Suprapubic skin (tissue), 4 donors: Measurements from ENCODE around the gene LCN12. TPM values are rescaled to one million over a fixed set of nuclear protein-coding genes. Genes with fewer than 3 reads are reported as not detected.

Experiments used
- DNase-seq, 2 donors: peaks; one replicate each; pipeline ENCODE4 v3.0.0-alpha.2; 2019; ENCODE audit warnings: low spot score in 2 of 2
- H3K27ac ChIP-seq: fragments of 200-600 bp; sonication (generic); one replicate; pipeline ENCODE4 v1.5.1; 2019
- H3K27me3 ChIP-seq: fragments of 200-600 bp; sonication (generic); one replicate; pipeline ENCODE4 v1.5.1; 2019
- H3K36me3 ChIP-seq: fragments of 200-600 bp; sonication (generic); one replicate; pipeline ENCODE4 v1.5.1; 2019
- H3K4me1 ChIP-seq: fragments of 200-600 bp; sonication (generic); one replicate; pipeline ENCODE4 v1.5.1; 2019
- H3K4me3 ChIP-seq: fragments of 200-600 bp; sonication (generic); one replicate; pipeline ENCODE4 v1.5.1; 2019; ENCODE audit warnings: mild to moderate bottlenecking
- H3K9me3 ChIP-seq: fragments of 200-600 bp; sonication (generic); one replicate; pipeline ENCODE4 v1.5.1; 2019
- CTCF ChIP-seq, 2 donors: fragments of 200-600 bp in 1 of 2; fragments of 450-650 bp in 1 of 2; sonication (generic) in 1 of 2; IDR thresholded peaks; one replicate each; pipeline ENCODE4 v1.5.1; 2016 to 2019; ENCODE audit warnings: antibody characterized with exemption in 2 of 2, mild to moderate bottlenecking in 1 of 2, moderate library complexity in 1 of 2
- EP300 ChIP-seq: sonication (generic); formaldehyde crosslinking; IDR thresholded peaks from one replicate; pipeline ENCODE4 v1.6.1; 2017; ENCODE audit warnings: antibody characterized with exemption
- POLR2A ChIP-seq, 2 donors: fragments of 450-650 bp; IDR thresholded peaks; one replicate each; pipeline ENCODE4 v1.6.1; 2017; ENCODE audit warnings: antibody characterized with exemption in 2 of 2, mild to moderate bottlenecking in 2 of 2, moderate library complexity in 2 of 2
- POLR2AphosphoS5 ChIP-seq, 3 donors: sonication (generic); formaldehyde crosslinking; IDR thresholded peaks; one replicate each; pipeline ENCODE4 v1.6.1; 2017; ENCODE audit warnings: antibody characterized with exemption in 3 of 3
- WGBS: methylation state at CpG from one replicate; pipeline ENCODE4 v1.1.5; 2018; 5-methylcytosine and 5-hydroxymethylcytosine counted together
- total RNA-seq, 4 donors: library from RNA; depleted of rRNA; stranded (reverse); fragments of >200 nt; gene quantifications; one replicate each; pipeline ENCODE4 v1.1.0, GENCODE V29; 2016

Gene LCN12
- total RNA-seq, 4 donors from 2014 or later = 3.7 TPM; not detected in 3

- no peaks in the 10 kb centered on the region for H3K36me3 ChIP-seq
- H3K27me3 ChIP-seq = peaks cover 35% of the 10 kb centered on the region
- no peak for DNase-seq
- H3K4me3 ChIP-seq = no peak overlapping the region
- WGBS = 30% methylated on average over 2 of the region's 29 CpGs
- TF ChIP-seq POLR2AphosphoS5 (IDR thresholded peaks at IDR 0.05) (no peak), CTCF (IDR thresholded peaks at IDR 0.05) (no peak), EP300 (no peak), POLR2A (IDR thresholded peaks at IDR 0.05) (no peak)
- H3K9me3 ChIP-seq = no peaks in the 10 kb centered on the region
- peaks cover 12% of the 10 kb centered on the region for H3K4me1 ChIP-seq
- no peak overlapping the region for H3K27ac ChIP-seq
These were observed 32.5 kb downstream of the LCN12 start for GRCh38 chr9:136984464-136985026.

- H3K36me3 ChIP-seq = no peaks in the 10 kb centered on the region
- H3K27ac ChIP-seq = no peak overlapping the region
- peaks cover 12% of the 10 kb centered on the region for H3K4me1 ChIP-seq
- no peaks in the 10 kb centered on the region for H3K9me3 ChIP-seq
- no peak for DNase-seq
- peaks cover 35% of the 10 kb centered on the region for H3K27me3 ChIP-seq
- no peak for TF ChIP-seq POLR2AphosphoS5 (IDR thresholded peaks at IDR 0.05)
- no peak for TF ChIP-seq EP300
- no peak for TF ChIP-seq POLR2A (IDR thresholded peaks at IDR 0.05)
- no peak for TF ChIP-seq CTCF (IDR thresholded peaks at IDR 0.05)
- peak overlapping the region; percentile 10 for H3K4me3 ChIP-seq
- 24% methylated on average over 3 of the region's 48 CpGs for WGBS
These were observed 33.0 kb downstream of the LCN12 start for GRCh38 chr9:136985027-136985602.

DNA sequence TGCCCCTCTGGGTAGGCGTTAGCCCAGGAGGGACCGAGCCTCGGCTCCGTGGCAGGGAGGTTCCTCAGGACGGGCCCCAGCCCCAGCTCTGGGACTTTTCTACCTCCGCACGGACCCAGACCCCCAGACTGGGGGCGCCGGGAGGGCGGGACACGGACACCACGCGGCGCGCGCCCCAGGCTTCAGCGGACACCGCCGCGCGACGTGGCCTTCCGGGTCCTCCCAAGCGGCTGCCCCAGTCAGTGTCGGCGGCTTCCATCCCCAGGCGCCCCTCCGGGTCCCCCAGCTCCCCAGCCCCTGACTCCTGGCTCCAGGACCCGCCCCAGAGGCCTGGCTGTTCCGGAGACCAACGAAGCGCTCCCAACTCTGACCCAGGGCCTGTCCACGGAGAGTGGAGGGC lies 33.8 kb downstream of the LCN12 start:
- TF ChIP-seq POLR2AphosphoS5 (IDR thresholded peaks at IDR 0.05) (no peak), POLR2A (IDR thresholded peaks at IDR 0.05) (no peak), EP300 (no peak), CTCF (IDR thresholded peaks at IDR 0.05) (no peak)
- Histone ChIP-seq H3K4me1 (peaks cover 12% of the 10 kb centered on the region), H3K36me3 (no peaks in the 10 kb centered on the region), H3K27ac (no peak overlapping the region), H3K4me3 (no peak overlapping the region), H3K27me3 (peaks cover 35% of the 10 kb centered on the region), H3K9me3 (no peaks in the 10 kb centered on the region)
- 73% methylated on average over 5 of the region's 33 CpGs for WGBS
- DNase-seq = no peak

DNA sequence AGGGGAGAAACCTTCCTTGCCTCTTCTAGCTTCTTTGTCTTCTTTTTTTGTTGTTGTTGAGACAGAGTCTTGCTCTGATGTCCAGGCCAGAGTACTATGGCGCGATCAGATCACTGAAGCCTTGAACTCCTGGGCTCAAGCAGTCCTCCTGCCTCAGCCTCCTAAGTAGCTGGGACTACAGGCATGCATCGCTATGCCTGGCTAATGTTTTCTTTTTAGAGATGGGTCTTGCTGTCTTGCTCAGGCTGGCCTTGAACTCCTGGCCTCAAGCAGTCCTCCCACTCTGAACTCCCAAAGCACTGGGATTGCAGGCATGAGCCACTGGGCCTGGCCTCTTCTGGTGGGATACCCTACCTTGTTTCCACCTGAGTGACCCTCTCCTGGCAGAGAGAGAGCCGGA lies 36.8 kb downstream of the LCN12 start:
- TF ChIP-seq CTCF (IDR thresholded peaks at IDR 0.05) (no peak), POLR2A (IDR thresholded peaks at IDR 0.05) (no peak), EP300 (no peak), POLR2AphosphoS5 (IDR thresholded peaks at IDR 0.05) (no peak)
- WGBS = 97% methylated on average over 4 of the region's 4 CpGs

DNA sequence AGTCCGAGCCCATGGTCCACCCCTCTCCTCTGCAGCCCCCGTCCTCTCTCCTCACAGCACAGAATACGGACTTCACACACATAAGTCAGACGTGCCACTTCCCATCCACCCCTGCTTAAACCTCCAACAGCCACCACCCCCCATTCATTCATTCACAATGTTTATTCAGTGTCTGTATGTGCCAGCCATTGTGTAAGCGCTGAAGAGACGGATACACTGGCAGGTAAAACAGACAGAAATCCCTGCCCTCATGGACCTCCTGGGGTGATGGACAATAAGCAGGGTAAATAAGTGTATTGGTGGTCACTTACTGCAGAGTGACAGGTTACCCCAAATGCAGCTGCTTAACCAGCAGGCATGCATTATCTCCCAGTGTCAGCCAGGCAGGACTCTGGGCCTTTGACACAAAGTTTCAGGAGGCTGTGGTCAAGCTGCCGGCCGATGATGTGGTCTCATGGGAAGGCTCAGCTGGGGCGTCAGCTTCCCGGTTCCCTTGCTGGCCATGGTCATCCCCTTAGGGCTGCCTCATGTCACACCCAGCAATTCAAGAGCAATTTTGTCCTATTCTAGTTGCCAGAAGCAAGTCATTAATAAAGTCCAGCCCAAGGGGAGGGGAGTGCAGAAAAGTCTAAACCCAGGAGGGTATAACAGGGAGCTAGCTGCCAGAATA lies 38.3 kb downstream of the LCN12 start:
- Histone ChIP-seq H3K9me3 (no peaks in the 10 kb centered on the region), H3K27me3 (peaks cover 10% of the 10 kb centered on the region), H3K27ac (no peak overlapping the region), H3K4me1 (peaks cover 40% of the 10 kb centered on the region), H3K36me3 (no peaks in the 10 kb centered on the region), H3K4me3 (no peak overlapping the region)
- TF ChIP-seq POLR2A (IDR thresholded peaks at IDR 0.05) = no peak
- no peak for TF ChIP-seq EP300
- TF ChIP-seq POLR2AphosphoS5 (IDR thresholded peaks at IDR 0.05) = no peak
- no peak for TF ChIP-seq CTCF (IDR thresholded peaks at IDR 0.05)
- no peak for DNase-seq
- 82% methylated on average over 10 of the region's 10 CpGs for WGBS

More for the DNA sequence above, 36.8 kb downstream of the LCN12 start:
- DNase-seq = no peak
- Histone ChIP-seq H3K9me3 (no peaks in the 10 kb centered on the region), H3K4me3 (no peak overlapping the region), H3K4me1 (peaks cover 35% of the 10 kb centered on the region), H3K27ac (no peak overlapping the region), H3K27me3 (peaks cover 23% of the 10 kb centered on the region), H3K36me3 (no peaks in the 10 kb centered on the region)
